ENCODE measurements around the gene TSPOAP1.

DNA sequence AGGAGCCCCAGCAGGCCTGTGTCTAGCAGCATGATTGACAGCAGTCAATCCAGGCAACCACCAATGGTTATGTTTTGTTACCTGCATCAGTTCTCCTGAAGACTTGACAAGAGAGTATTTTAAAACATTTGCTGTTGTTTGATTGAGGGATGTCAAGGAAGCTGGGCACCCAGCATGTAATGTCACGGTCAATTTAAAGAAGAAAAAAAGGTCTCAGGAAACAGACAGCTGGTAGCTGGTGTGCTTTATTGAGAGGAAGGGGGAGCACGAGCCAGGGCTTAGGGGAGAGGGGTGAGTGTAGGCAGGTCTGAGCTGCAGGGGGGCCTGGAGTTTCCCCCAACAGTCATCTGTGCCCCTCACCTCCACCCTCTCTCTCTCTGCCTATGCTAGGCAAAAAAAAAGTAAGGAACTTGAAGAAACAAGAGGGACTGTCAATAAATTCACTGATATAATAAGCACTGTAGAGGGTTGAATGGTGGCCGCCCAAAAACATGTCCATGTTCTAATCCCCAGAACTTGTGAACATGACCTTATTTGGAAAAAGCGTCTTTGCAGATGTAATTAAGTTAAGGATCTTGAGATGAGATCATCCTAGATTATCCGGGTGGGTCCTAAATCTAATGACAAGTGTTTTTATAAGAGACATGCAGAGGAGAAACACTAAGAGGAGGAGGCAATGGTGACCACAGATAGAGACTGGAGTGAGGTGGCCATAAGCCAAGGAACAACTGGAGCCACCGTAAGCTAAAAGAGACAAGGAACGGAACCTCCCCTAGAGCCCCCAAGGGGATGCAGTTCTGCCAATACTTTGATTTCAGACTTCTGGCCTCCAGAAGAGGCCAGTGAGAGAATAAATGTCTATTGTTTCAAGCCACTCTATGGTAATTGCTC is 14.5 kb downstream of the TSPOAP1 start:
- TF ChIP-seq, protein P1, sequence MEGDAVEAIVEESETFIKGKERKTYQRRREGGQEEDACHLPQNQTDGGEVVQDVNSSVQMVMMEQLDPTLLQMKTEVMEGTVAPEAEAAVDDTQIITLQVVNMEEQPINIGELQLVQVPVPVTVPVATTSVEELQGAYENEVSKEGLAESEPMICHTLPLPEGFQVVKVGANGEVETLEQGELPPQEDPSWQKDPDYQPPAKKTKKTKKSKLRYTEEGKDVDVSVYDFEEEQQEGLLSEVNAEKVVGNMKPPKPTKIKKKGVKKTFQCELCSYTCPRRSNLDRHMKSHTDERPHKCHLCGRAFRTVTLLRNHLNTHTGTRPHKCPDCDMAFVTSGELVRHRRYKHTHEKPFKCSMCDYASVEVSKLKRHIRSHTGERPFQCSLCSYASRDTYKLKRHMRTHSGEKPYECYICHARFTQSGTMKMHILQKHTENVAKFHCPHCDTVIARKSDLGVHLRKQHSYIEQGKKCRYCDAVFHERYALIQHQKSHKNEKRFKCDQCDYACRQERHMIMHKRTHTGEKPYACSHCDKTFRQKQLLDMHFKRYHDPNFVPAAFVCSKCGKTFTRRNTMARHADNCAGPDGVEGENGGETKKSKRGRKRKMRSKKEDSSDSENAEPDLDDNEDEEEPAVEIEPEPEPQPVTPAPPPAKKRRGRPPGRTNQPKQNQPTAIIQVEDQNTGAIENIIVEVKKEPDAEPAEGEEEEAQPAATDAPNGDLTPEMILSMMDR (IDR thresholded peaks at IDR 0.05): no peak
- TF ChIP-seq POLR2A (IDR thresholded peaks at IDR 0.05): no peak

Measured in testis (tissue), 2 donors.